GM15510 (cell line): ENCODE data around the gene LSMEM2.

Source experiments
- POLR2A ChIP-seq: IDR thresholded peaks from 3 replicates; pipeline ENCODE4 v1.6.1; 2011; ENCODE audit warnings: borderline replicate concordance; ENCODE audit not compliant: insufficient read length; ENCODE audit errors: extremely low read depth

The LSMEM2 gene

GRCh38 chr3:50325497-50326181 lies 46.8 kb downstream of the LSMEM2 start:
- no peak for TF ChIP-seq POLR2A

GRCh38 chr3:50326182-50326541 lies 47.3 kb downstream of the LSMEM2 start:
- no peak for TF ChIP-seq POLR2A

DNA sequence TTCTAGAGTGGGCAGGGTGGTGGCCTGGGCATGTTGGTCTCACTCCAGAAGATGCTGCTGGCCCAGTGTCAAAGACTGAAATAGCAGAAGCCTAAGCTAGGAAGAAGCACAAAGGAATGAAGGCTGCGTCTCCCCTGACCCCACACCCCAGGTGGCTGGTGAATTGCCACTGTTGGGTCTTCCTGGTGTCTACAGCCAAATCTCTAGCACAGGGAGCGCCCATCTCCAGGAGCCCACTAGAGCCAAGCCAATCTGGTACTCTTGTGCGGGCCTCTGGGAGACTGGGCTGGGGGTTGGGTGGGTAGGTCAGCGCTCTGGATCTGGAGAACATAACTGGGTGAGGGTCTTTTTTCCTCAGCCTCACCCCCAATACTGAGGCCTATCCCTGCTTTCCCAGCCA lies 48.2 kb downstream of the LSMEM2 start:
- no peak for TF ChIP-seq POLR2A

GRCh38 chr3:50327943-50328691 lies 49.2 kb downstream of the LSMEM2 start, which contains the start of gene TUSC2:
Gene TUSC2 (minus strand): TSS chr3:50328223. CDS start chr3:50328099, 124 bp downstream.
- TF ChIP-seq POLR2A = peak; percentile 84

DNA sequence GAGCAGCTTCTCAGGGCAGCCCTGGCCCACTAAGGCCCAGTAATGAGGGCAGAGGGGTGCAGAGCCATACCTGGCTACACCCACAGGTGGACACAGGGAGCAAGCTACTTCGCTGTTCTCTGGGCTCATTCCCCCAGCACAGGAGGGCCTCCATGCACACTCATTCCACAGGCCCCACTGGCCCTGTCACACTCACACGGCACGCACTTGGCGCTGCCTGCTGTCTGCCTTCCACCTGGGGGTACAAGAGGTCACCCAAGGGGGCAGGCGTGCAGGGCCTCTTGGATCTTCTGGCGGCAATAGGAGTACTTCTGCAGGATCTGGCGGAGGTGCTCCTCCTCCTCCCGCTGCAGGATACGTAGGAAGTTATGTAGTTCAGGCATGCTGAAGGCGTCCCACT lies 51.4 kb downstream of the LSMEM2 start:
- TF ChIP-seq POLR2A = no peak

- TF ChIP-seq POLR2A = no peak
Measured at GRCh38 chr3:50331364-50331907, 52.5 kb downstream of the LSMEM2 start.

DNA sequence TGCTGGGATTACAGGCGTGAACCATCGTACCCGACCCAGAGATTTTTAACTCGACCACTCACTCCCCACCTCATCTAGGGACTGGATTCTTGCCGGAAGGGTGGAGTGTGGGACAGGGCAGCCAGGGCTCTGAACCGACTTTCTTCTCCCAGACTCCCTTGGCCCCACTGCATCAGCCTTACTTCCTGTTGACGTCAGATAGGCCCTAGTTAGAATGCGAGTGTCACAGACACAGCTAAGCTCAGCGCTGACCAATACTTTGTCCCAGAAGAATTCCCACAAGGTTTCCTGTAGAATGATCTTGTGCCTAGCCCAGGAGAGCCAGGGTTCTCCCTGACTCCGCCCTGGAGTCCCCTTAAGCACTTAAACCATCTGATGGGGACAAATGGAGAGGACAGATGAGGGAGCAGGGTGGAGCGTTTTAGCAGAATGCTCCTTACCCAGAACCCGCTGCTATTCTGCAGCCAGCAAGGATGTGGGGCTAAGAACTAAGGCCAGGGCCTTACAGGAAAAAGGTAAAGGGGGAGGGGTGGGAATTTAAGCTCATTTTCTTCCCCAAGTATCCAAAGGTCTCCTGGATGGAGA lies 54.9 kb downstream of the LSMEM2 start:
- TF ChIP-seq POLR2A = no peak

DNA sequence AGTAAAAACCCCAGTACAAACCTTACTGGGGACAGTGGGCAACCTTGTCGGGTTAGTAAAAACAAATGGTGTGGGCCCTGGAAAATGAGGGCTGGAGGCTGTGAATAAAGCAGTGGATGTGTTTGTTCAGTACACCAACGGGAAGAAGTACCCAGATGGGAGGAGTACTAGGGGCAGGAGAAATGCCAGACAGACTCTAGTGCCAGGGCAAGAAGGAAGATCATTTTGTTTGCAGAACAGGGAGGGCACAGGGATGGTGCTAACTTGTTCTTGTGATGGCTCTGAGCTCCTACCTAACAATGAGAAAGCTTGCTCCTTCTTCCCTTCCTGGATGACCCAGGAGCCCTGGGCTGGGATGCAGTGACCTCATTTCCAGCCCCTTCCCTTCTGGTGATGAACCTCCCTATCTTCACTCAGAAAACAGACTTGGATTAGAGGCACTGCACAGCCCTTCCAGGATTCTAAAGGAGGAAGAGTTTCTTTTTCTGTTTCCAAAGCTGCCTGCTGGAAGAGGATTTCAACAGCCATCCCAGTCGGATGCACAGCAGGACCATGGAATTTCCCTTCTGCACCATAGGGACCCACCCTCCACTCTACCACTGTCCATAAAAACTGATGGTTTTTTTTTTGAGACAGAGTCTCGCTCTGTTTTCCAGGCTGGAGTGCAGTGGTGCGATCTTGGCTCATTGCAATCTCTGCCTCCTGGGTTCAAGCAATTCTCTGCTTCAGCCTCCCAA lies 55.6 kb downstream of the LSMEM2 start:
- TF ChIP-seq POLR2A = no peak

- TF ChIP-seq POLR2A = no peak
Measured at GRCh38 chr3:50336452-50337174, 57.7 kb downstream of the LSMEM2 start.

- peak; percentile 81 for TF ChIP-seq POLR2A
Measured at GRCh38 chr3:50337175-50337861, 58.4 kb downstream of the LSMEM2 start.
